GM10266 (cell line): Measurements from ENCODE around the gene ITGB7.
A peak's percentile ranks its signal among the peaks of the same experiment; 100 is the strongest.

Source experiments
- DNase-seq: peaks from one replicate; pipeline ENCODE4 v3.0.0; 2012; ENCODE audit errors: extremely low spot score
- CTCF ChIP-seq: IDR thresholded peaks from 2 replicates; pipeline ENCODE4 v1.5.1; 2012; ENCODE audit warnings: mild to moderate bottlenecking, low read depth; ENCODE audit not compliant: control insufficient read depth, insufficient read depth; ENCODE audit errors: missing control alignments

Gene ITGB7

GRCh38 chr12:53160673-53161072, 46.4 kb downstream of the ITGB7 start:
- no peak for TF ChIP-seq CTCF
- no peak for DNase-seq

GRCh38 chr12:53160000-53160399, 47.1 kb downstream of the ITGB7 start:
- DNase-seq, result no peak
- TF ChIP-seq CTCF, result no peak

- DNase-seq, result peak; percentile 87
- TF ChIP-seq CTCF, result peak; percentile 99
These were observed 47.7 kb downstream of the ITGB7 start for GRCh38 chr12:53159195-53159839.

GRCh38 chr12:53152390-53152789, 54.7 kb downstream of the ITGB7 start:
- no peak for TF ChIP-seq CTCF
- DNase-seq, result no peak

- DNase-seq, result no peak
- TF ChIP-seq CTCF, result no peak
These were observed 56.0 kb downstream of the ITGB7 start for GRCh38 chr12:53151039-53151438.

- TF ChIP-seq CTCF, result no peak
- no peak for DNase-seq
These were observed 59.4 kb downstream of the ITGB7 start for GRCh38 chr12:53147653-53148052.

- no peak for TF ChIP-seq CTCF
- DNase-seq, result no peak
These were observed 59.9 kb downstream of the ITGB7 start for GRCh38 chr12:53147181-53147580.
